ENCODE data around the gene RBPJ. TPM values are rescaled to one million over a fixed set of nuclear protein-coding genes. Genes with fewer than 3 reads are reported as not detected.

The RBPJ gene
- total RNA-seq, 1 experiment from 2014 or later = 53.8 TPM

- Histone ChIP-seq H3K9me3 (ENCODE audit: insufficient read depth, low read depth) (peaks cover 4% of the 10 kb centered on the region), H3K27me3 (ENCODE audit: insufficient read depth, low read depth) (no peaks in the 10 kb centered on the region), H3K27ac (peak overlapping the region; percentile 23; the same call in 1 of the 2 replicates), H2AFZ (peak overlapping the region; percentile 26; the same call in 1 of the 2 replicates), H3K9me2 (ENCODE audit: insufficient read depth) (no peaks in the 10 kb centered on the region), H3F3A (ENCODE audit: insufficient read depth, low read depth) (peaks cover 27% of the 10 kb centered on the region), H3K4me2 (peak overlapping the region; percentile 77), H3K36me3 (ENCODE audit: low read depth) (no peaks in the 10 kb centered on the region), H3K4me3 (peak overlapping the region; percentile 67), H3K79me2 (ENCODE audit: low read depth) (peaks cover 53% of the 10 kb centered on the region), H4K20me1 (ENCODE audit: insufficient read depth) (peaks cover 15% of the 10 kb centered on the region), H3K4me1 (replicated peaks; ENCODE audit: insufficient read depth) (peaks cover 20% of the 10 kb centered on the region; the same call in 1 of the 2 replicates)
- intact Hi-C loops (cut with micrococcal nuclease; ENCODE audit: unreplicated experiment) = loop anchor here (2.0 kb wide), 1 partner anchor 69 kb away; no protein-coding TSS in a partner anchor
- CTCF ChIA-PET = no interaction called here
- TSS peak; percentile 48 for BruUV-seq (replicated peaks)
- TF ChIP-seq CTCF (conservative IDR thresholded peaks at IDR 0.05) = no peak
- no peak for TF ChIP-seq EZH2 (IDR thresholded peaks at IDR 0.05; ENCODE audit: low read depth)
- DNase-seq = no peak
- POLR2A ChIA-PET (ENCODE audit: unreplicated experiment) = no interaction called here
Measured at GRCh38 chr4:26321373-26322221, 783 bp downstream of the RBPJ start.

GRCh38 chr4:26322346-26322745, 1.5 kb downstream of the RBPJ start:
- CTCF ChIA-PET = interaction anchor here (0.6 kb wide), 2 partner anchors 89 to 185 kb away, joined by 3 to 5 read pairs; no protein-coding TSS in a partner anchor
- H3K79me2 ChIP-seq (ENCODE audit: low read depth) = peaks cover 60% of the 10 kb centered on the region
- H4K20me1 ChIP-seq (ENCODE audit: insufficient read depth) = peaks cover 18% of the 10 kb centered on the region
- H3K4me2 ChIP-seq = peak overlapping the region; percentile 77
- H3K36me3 ChIP-seq (ENCODE audit: low read depth) = no peaks in the 10 kb centered on the region
- peak overlapping the region; percentile 67 for H3K4me3 ChIP-seq
- H3K27ac ChIP-seq = no peak overlapping the region
- no peak for TF ChIP-seq CTCF (conservative IDR thresholded peaks at IDR 0.05)
- TF ChIP-seq EZH2 (IDR thresholded peaks at IDR 0.05; ENCODE audit: low read depth) = no peak
- no TSS peak for BruUV-seq (replicated peaks)
- no peaks in the 10 kb centered on the region for H3K27me3 ChIP-seq (ENCODE audit: insufficient read depth, low read depth)
- H3K9me2 ChIP-seq (ENCODE audit: insufficient read depth) = no peaks in the 10 kb centered on the region
- peaks cover 23% of the 10 kb centered on the region; the same call in 1 of the 2 replicates for H3K4me1 ChIP-seq (replicated peaks; ENCODE audit: insufficient read depth)
- H3K9me3 ChIP-seq (ENCODE audit: insufficient read depth, low read depth) = peaks cover 4% of the 10 kb centered on the region
- H3F3A ChIP-seq (ENCODE audit: insufficient read depth, low read depth) = peaks cover 27% of the 10 kb centered on the region
- no peak overlapping the region for H2AFZ ChIP-seq
- intact Hi-C loops (cut with micrococcal nuclease; ENCODE audit: unreplicated experiment) = no loop called here
- DNase-seq = no peak
- POLR2A ChIA-PET (ENCODE audit: unreplicated experiment) = no interaction called here

- Histone ChIP-seq H3K79me2 (ENCODE audit: low read depth) (peaks cover 75% of the 10 kb centered on the region), H3K9me2 (ENCODE audit: insufficient read depth) (no peaks in the 10 kb centered on the region), H4K20me1 (ENCODE audit: insufficient read depth) (peaks cover 18% of the 10 kb centered on the region), H3K27ac (no peak overlapping the region), H3K4me2 (peak overlapping the region; percentile 77), H3K9me3 (ENCODE audit: insufficient read depth, low read depth) (no peaks in the 10 kb centered on the region), H2AFZ (no peak overlapping the region), H3K4me1 (replicated peaks; ENCODE audit: insufficient read depth) (peaks cover 23% of the 10 kb centered on the region; the same call in 1 of the 2 replicates), H3K36me3 (ENCODE audit: low read depth) (no peaks in the 10 kb centered on the region), H3K27me3 (ENCODE audit: insufficient read depth, low read depth) (no peaks in the 10 kb centered on the region), H3K4me3 (no peak overlapping the region), H3F3A (ENCODE audit: insufficient read depth, low read depth) (peaks cover 14% of the 10 kb centered on the region; the same call in 1 of the 2 replicates)
- TF ChIP-seq CTCF (conservative IDR thresholded peaks at IDR 0.05) (no peak), EZH2 (IDR thresholded peaks at IDR 0.05; ENCODE audit: low read depth) (no peak)
- ChIA-PET CTCF (no interaction called here), POLR2A (ENCODE audit: unreplicated experiment) (no interaction called here)
- no peak for DNase-seq
- BruUV-seq (replicated peaks) = no TSS peak
- intact Hi-C loops (cut with micrococcal nuclease; ENCODE audit: unreplicated experiment) = no loop called here
Measured at GRCh38 chr4:26323821-26324220, 3.0 kb downstream of the RBPJ start.
